GM21526 (cell line): ENCODE measurements around the gene TSPAN16.

Source experiments
- ATAC-seq: cut with Tn5 transposase; IDR thresholded peaks from one replicate; pipeline ENCODE4 v1.9.1; 2021; ENCODE audit warnings: moderate library complexity; ENCODE audit not compliant: unreplicated experiment, low FRiP score

TSPAN16 gene

GRCh38 chr19:11267316-11268085 lies 28.5 kb upstream of the TSPAN16 start:
- ATAC-seq, result no peak

DNA sequence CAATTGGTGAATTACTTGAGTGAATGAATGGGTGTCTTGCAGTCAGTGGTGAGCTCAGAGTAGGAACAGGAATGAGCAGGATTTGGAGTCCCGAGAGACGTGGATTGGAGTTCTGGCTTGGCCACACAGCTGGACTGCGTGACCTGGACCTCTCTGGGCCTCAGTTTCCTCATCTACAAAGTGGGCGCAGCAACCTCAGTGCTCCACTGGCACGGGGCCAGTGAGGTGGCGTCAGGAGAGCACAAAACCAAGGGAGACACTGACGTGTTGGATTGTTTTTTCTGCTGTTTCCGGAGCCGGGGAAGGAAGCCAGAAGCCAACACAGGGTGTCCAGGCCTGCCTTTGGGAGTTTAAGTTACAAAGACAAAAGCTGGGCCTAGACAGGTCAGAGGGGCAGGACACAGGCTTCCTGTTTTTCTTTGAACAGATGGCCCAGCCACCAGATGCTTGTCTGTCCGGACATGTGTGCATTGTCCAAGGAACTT lies 27.1 kb upstream of the TSPAN16 start:
- no peak for ATAC-seq

GRCh38 chr19:11269408-11269807 lies 26.6 kb upstream of the TSPAN16 start:
- ATAC-seq, result no peak

DNA sequence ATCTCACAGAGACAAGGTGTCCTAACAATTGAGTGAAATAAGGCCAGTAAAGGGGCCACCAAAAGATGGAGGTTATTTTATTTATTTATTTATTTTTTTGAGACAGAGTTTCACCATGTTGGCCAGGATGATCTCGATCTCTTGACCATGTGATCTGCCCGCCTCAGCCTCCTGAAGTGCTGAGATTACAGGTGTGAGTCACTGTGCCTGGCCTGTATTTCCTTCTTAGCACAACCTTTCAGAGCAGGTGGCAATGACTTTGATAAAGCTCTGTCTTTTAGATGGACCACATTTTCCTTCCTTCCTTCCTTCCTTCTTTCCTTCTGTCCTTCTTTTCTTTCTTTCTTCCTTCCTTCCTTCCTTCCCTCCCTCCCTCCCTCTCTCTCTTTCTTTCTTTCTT lies 22.7 kb upstream of the TSPAN16 start:
- no peak for ATAC-seq

DNA sequence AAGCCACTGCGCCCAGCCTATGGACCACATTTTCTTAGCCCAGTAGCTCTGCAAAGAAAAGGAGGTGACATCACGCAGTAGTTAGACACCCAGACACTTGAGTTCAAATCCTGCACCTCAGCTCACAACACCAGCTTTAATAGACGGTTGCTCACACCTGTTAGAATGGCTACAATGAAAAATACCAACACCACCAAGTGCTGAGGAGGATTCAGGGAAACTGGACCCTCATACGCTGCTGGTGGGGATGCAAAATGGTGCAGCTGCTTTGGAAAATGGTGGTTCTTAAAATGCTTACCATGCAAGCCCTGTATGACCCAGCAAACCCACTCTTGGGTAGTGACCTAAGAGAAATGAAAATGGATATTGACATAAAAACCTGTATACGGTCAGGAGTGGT lies 22.0 kb upstream of the TSPAN16 start:
- ATAC-seq, result no peak

- ATAC-seq, result no peak
Observed at GRCh38 chr19:11274533-11275086, 21.4 kb upstream of the TSPAN16 start.

- ATAC-seq, result no peak
Observed at GRCh38 chr19:11278670-11279069, 17.3 kb upstream of the TSPAN16 start.

GRCh38 chr19:11279505-11280236 lies 16.3 kb upstream of the TSPAN16 start:
- ATAC-seq, result no peak

GRCh38 chr19:11281356-11282049 lies 14.5 kb upstream of the TSPAN16 start:
- ATAC-seq, result no peak

- no peak for ATAC-seq
Observed at GRCh38 chr19:11284515-11284914, 11.4 kb upstream of the TSPAN16 start.

DNA sequence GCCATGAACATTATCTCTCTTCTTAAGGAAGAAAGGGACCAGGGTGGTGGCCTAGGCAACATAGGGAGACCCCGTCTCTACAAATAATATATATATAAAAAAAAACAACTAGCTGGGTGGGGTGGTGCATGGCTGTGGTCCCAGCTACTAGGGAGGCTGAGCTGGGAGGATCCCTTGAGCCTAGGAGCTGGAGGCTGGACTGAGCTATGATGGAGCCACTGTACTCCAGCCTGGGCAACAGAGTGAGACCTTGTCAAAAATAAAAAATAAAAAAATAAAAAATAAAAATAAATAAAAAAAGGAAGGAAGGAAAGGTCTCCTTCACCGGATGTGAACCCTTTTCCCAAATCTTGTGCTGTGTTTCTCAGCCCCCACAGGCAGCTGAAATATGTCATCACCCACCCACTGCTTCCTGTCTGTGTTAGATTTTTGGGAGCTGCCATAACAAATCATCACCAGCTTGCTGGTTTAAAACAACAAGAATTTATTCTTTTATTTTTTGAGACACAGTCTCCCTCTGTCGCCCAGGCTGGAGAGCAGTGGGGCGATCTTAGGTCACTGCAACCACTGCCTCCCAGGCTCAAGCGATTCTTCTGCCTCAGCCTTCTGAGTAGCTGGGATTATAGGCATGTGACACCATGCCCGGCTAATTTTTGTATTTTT lies 9.5 kb upstream of the TSPAN16 start:
- no peak for ATAC-seq

DNA sequence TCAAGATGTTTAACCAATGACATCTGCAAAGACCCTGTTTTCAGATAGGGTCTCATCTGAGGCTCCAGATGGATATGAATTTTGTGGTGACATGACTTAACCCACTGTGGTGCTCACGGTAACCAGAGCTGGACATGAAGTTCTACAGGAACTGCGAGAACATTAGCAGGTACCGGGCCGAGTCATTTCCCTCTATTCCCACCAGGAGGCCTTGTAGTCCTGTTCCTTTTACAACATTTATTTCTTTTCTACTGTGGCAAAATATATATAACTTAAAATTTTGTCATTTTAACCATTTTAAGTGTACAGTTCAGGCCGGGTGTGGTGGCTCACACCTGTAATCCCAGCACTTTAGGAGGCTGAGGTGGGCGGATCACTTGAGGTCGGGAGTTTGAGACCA lies 7.6 kb upstream of the TSPAN16 start:
- no peak for ATAC-seq

DNA sequence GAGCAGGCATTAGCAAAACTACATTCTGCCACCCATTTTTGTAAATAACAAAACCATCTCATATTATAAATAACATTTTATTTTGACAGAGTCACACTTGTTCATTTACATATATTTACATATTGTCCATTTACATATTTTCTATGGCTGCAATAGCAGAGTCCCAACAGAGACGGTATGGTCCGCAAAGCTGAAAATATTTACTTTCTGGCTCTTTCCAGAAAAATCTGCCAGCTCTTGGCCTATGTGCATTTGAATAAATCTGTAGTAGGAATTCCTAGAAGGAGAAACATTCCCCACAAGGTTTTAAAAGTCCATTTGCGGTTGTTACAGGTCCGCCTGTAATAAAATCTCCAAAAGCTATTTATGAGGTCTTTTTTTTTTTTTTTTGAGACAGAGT lies 5.7 kb upstream of the TSPAN16 start:
- no peak for ATAC-seq

- no peak for ATAC-seq
Observed at GRCh38 chr19:11291415-11291814, 4.5 kb upstream of the TSPAN16 start.

DNA sequence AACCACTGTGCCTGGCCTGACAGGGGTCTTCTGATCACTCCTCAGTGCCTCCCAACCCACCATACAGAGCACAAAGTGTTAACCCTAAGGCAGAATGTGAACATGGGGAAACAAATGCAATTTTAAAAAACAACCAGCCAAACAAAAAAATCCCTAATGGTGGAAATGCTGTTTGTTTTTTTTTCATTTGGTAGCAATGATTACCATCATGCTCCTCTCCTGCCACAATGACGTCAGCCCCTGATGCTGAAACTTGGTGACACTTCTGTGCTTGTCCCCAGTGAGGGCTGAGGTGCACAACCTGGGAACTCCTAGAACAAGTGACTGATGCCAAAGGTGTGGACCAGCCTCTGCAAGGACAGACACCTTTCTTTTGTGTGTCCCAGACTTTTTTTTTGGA lies 4.0 kb upstream of the TSPAN16 start:
- ATAC-seq, result no peak

GRCh38 chr19:11293433-11294389 lies 2.2 kb upstream of the TSPAN16 start:
- ATAC-seq, result no peak

GRCh38 chr19:11295180-11295579 lies 780 bp upstream of the TSPAN16 start:
- ATAC-seq, result no peak

GRCh38 chr19:11296264-11296663 lies 304 bp downstream of the TSPAN16 start:
- ATAC-seq, result no peak
